K562 (cell line): ENCODE results near the gene LRRC30. TPM values are rescaled to one million over a fixed set of nuclear protein-coding genes. Genes with fewer than 3 reads are reported as not detected.

Source experiments
- polyA plus RNA-seq, 8 experiments: library from polyadenylated mRNA; depleted of rRNA in 4 of 8; stranded (reverse) in 5 of 8; unstranded in 3 of 8; fragments of >200 nt; fragmentation: Nextera tagmentation in 2 of 8; fragmentation: Illumina TruSeq in 1 of 8; extraction: Ambion mirVana in 2 of 8; extraction: Trizol in 1 of 8; gene quantifications; 2 replicates each; pipeline versions ENCODE4 v1.2.1 to v1.2.3, GENCODE V29; 2011 to 2014; ENCODE audit warnings: inconsistent platforms in 1 of 8, missing spikeins in 1 of 8
- total RNA-seq, 7 experiments: library from RNA; depleted of rRNA in 6 of 7; stranded (reverse); fragments of >200 nt in 6 of 7; fragmentation: Illumina TruSeq in 2 of 7; extraction: Trizol in 2 of 7; gene quantifications; 2 replicates each; pipeline versions ENCODE4 v1.2.1 to v1.2.3, GENCODE V29; 2011 to 2021; ENCODE audit warnings: low replicate concordance in 1 of 7

Gene LRRC30
- total and polyA plus RNA-seq, 9 of the 15 experiments (the other 6 are each of a cell fraction or from before 2014, with no cell fraction given) = not detected

Other genes with a start within 250 kb of the LRRC30 start
- gene LAMA1, start 113.3 kb upstream of the LRRC30 start, total RNA-seq (2014; rRNA removed) = not detected in 2 replicates
- not detected in 2 replicates for gene LAMA1, start 113.3 kb upstream of the LRRC30 start, total RNA-seq (2014; rRNA removed; fragmentation: Illumina TruSeq; extraction: Trizol)
- gene LAMA1, start 113.3 kb upstream of the LRRC30 start, total RNA-seq (2015; rRNA removed; fragmentation: Illumina TruSeq; extraction: Trizol) = not detected in 2 replicates
- 0.04 and 0.18 TPM in 2 replicates for gene LAMA1, start 113.3 kb upstream of the LRRC30 start, total RNA-seq (2021)
- not detected in 2 replicates for gene LAMA1, start 113.3 kb upstream of the LRRC30 start, polyA plus RNA-seq (2011; rRNA removed)
- gene LAMA1, start 113.3 kb upstream of the LRRC30 start, polyA plus RNA-seq (2014; fragmentation: Illumina TruSeq; extraction: Trizol) = not detected in 2 replicates
- gene LAMA1, start 113.3 kb upstream of the LRRC30 start, polyA plus RNA-seq (2014; fragmentation: Nextera tagmentation; extraction: Ambion mirVana) = not detected
- not detected in 2 replicates for gene LAMA1, start 113.3 kb upstream of the LRRC30 start, polyA plus RNA-seq (2014; rRNA removed)